T-helper 2 cell treated with Interferon-gamma antibody and Interleukin-4, amounts not matched to agents 5 μg/mL and 100 μg/mL, for 36 hours (primary cell): Measurements from ENCODE around the gene FABP1.

Experiments used
- DNase-seq: peaks from one replicate; pipeline ENCODE4 v3.0.0; 2021; ENCODE audit warnings: low spot score
- H3K27ac Mint-ChIP-seq: one replicate; pipeline ENCODE4 v1.8.0; 2021; ENCODE audit warnings: mild to moderate bottlenecking, mixed read lengths
- H3K27me3 Mint-ChIP-seq: one replicate; pipeline ENCODE4 v1.8.0; 2021; ENCODE audit warnings: low read depth, mixed read lengths
- H3K36me3 Mint-ChIP-seq: one replicate; pipeline ENCODE4 v1.8.0; 2021; ENCODE audit warnings: low read depth, mixed read lengths
- H3K4me1 Mint-ChIP-seq: one replicate; pipeline ENCODE4 v1.8.0; 2021; ENCODE audit warnings: low read depth, mixed read lengths
- H3K4me3 Mint-ChIP-seq: one replicate; pipeline ENCODE4 v1.8.0; 2022; ENCODE audit warnings: mild to moderate bottlenecking, moderate library complexity, mixed read lengths
- H3K9me3 Mint-ChIP-seq: one replicate; pipeline ENCODE4 v1.8.0; 2021; ENCODE audit warnings: mixed read lengths

Gene FABP1

DNA sequence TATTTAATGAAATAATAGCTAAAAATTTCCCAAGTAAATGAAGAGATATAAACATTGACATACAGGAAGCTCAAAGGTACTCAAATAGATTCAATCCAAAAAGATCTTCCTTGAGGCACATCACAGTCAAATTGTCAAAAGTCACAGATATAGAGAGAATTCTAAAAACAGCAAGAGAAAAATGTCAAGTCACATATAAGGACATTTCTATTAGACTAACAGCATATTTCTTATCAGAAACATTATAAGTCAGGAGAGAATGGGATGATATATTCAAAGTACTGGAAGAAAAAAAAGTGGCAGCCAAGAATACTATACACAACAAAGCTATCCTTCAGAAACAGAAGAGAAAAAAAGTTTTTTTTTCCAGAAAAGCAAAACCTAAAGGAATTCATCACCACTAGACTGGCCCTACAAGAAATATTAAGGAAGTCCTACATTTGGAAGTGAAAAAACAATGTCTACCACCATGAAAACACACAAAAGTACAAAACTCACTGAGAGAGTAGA, 21.1 kb upstream of the FABP1 start:
- Mint-ChIP-seq H3K27ac (no peak overlapping the region), H3K36me3 (no peaks in the 10 kb centered on the region), H3K4me3 (no peak overlapping the region), H3K27me3 (peaks cover 9% of the 10 kb centered on the region), H3K9me3 (peaks cover 13% of the 10 kb centered on the region), H3K4me1 (no peaks in the 10 kb centered on the region)
- DNase-seq, result no peak

GRCh38 chr2:88147145-88147544, 19.3 kb upstream of the FABP1 start:
- Mint-ChIP-seq H3K4me1 (no peaks in the 10 kb centered on the region), H3K36me3 (no peaks in the 10 kb centered on the region), H3K27ac (no peak overlapping the region), H3K4me3 (no peak overlapping the region), H3K9me3 (peaks cover 13% of the 10 kb centered on the region), H3K27me3 (peaks cover 9% of the 10 kb centered on the region)
- DNase-seq, result no peak

DNA sequence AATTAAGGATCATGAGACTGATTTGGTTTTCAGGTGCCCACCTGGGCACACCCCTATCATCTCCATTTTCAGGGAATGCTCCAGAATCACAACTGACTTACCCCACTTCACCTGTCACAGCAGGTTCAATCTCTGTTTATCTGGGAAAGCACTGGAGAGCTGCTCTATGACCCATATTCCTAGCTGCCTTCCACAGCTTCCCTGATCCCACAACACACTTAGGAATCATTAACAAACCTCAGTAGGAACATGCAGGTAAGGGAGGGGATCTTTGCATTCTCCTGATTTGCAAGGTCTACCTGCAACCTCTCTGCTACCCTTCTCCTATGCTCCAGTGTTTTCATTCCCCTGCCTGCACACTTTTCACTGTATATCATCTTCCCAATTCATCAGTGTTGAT, 18.7 kb upstream of the FABP1 start:
- Mint-ChIP-seq H3K4me3 (no peak overlapping the region), H3K4me1 (no peaks in the 10 kb centered on the region), H3K9me3 (peaks cover 13% of the 10 kb centered on the region), H3K27me3 (peaks cover 13% of the 10 kb centered on the region), H3K27ac (no peak overlapping the region), H3K36me3 (no peaks in the 10 kb centered on the region)
- no peak for DNase-seq

GRCh38 chr2:88144914-88145497, 17.1 kb upstream of the FABP1 start:
- Mint-ChIP-seq H3K9me3 (peaks cover 13% of the 10 kb centered on the region), H3K36me3 (no peaks in the 10 kb centered on the region), H3K4me3 (no peak overlapping the region), H3K27ac (no peak overlapping the region), H3K27me3 (peaks cover 14% of the 10 kb centered on the region), H3K4me1 (no peaks in the 10 kb centered on the region)
- DNase-seq, result no peak

GRCh38 chr2:88144271-88144670, 16.4 kb upstream of the FABP1 start:
- Mint-ChIP-seq H3K27me3 (peaks cover 14% of the 10 kb centered on the region), H3K4me1 (no peaks in the 10 kb centered on the region), H3K36me3 (no peaks in the 10 kb centered on the region), H3K9me3 (peaks cover 10% of the 10 kb centered on the region), H3K27ac (no peak overlapping the region), H3K4me3 (no peak overlapping the region)
- DNase-seq, result no peak

DNA sequence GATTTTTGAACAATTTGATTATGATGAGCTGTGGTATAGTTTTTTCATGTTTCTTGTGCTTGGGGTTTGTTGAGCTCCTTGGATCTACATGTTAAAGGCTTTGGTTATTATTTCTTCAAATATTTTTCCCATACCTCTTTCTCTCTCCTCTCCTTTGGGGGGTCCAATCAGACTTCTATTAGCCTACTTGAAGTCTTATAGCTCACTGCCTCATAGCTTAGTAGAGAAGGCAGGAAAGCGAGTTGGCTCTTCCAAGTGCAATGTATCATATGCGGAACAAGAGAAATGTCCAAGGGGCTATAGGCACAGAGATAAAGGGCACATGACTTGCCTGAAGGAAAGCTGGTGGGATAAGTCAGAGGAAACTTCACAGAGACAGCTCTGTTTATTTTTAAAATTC, 14.1 kb upstream of the FABP1 start:
- H3K9me3 Mint-ChIP-seq, result no peaks in the 10 kb centered on the region
- no peak overlapping the region for H3K4me3 Mint-ChIP-seq
- H3K36me3 Mint-ChIP-seq, result no peaks in the 10 kb centered on the region
- H3K4me1 Mint-ChIP-seq, result no peaks in the 10 kb centered on the region
- no peak overlapping the region for H3K27ac Mint-ChIP-seq
- no peak for DNase-seq
- peaks cover 17% of the 10 kb centered on the region for H3K27me3 Mint-ChIP-seq

- no peaks in the 10 kb centered on the region for H3K36me3 Mint-ChIP-seq
- no peak overlapping the region for H3K4me3 Mint-ChIP-seq
- DNase-seq, result no peak
- no peaks in the 10 kb centered on the region for H3K9me3 Mint-ChIP-seq
- H3K27ac Mint-ChIP-seq, result no peak overlapping the region
- no peaks in the 10 kb centered on the region for H3K4me1 Mint-ChIP-seq
- peaks cover 23% of the 10 kb centered on the region for H3K27me3 Mint-ChIP-seq
Observed at GRCh38 chr2:88139804-88140203, 11.9 kb upstream of the FABP1 start.

GRCh38 chr2:88139203-88139702, 11.4 kb upstream of the FABP1 start:
- Mint-ChIP-seq H3K4me1 (no peaks in the 10 kb centered on the region), H3K27ac (no peak overlapping the region), H3K27me3 (peaks cover 23% of the 10 kb centered on the region), H3K36me3 (no peaks in the 10 kb centered on the region), H3K9me3 (no peaks in the 10 kb centered on the region), H3K4me3 (no peak overlapping the region)
- no peak for DNase-seq

DNA sequence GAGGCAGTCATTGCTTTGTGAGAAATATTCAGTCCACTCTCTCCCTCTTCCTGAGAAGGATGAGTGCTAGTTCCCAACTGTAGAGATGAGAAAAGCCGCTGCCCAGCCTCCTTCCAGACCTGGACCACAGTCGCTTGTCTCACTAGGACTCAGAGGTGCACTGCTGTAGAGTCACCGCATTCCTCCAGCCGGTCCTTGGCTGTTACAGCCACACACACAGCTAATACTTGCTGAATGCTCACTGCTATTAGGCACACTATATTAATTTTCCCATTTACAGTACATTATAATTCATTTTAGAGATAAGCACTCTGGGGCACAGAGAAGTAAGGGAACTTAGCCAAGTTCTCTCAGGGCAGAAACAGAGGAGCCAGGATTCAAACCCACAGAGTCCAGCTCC, 10.0 kb upstream of the FABP1 start:
- Mint-ChIP-seq H3K27ac (no peak overlapping the region), H3K4me1 (no peaks in the 10 kb centered on the region), H3K9me3 (no peaks in the 10 kb centered on the region), H3K36me3 (no peaks in the 10 kb centered on the region), H3K4me3 (no peak overlapping the region), H3K27me3 (peaks cover 16% of the 10 kb centered on the region)
- no peak for DNase-seq

DNA sequence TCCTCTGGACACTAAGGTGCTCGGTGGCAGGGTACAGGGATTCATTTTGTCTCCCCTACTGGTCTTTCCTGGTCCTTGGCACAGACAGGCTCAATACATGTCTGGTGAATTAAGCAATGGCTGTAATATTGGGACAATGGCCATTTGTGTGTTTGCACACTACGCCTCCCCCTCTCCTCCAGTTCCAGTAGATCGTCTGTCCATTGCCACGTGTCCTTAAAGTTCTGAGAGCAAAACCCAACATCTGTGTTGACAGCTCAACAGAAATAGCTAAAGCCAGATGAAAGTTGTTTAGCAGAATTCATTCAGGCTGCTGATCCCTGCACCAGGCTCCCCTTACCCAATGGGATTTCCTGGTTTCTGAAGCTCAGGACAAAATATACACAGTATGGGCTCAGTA, 9.0 kb upstream of the FABP1 start:
- Mint-ChIP-seq H3K27me3 (peaks cover 13% of the 10 kb centered on the region), H3K4me3 (no peak overlapping the region), H3K4me1 (no peaks in the 10 kb centered on the region), H3K9me3 (no peaks in the 10 kb centered on the region), H3K36me3 (no peaks in the 10 kb centered on the region), H3K27ac (no peak overlapping the region)
- no peak for DNase-seq

- Mint-ChIP-seq H3K36me3 (no peaks in the 10 kb centered on the region), H3K27me3 (peaks cover 8% of the 10 kb centered on the region), H3K9me3 (no peaks in the 10 kb centered on the region), H3K4me3 (no peak overlapping the region), H3K4me1 (no peaks in the 10 kb centered on the region), H3K27ac (no peak overlapping the region)
- DNase-seq, result no peak
Observed at GRCh38 chr2:88133875-88134274, 6.0 kb upstream of the FABP1 start.

GRCh38 chr2:88131999-88132368, 4.1 kb upstream of the FABP1 start:
- no peaks in the 10 kb centered on the region for H3K4me1 Mint-ChIP-seq
- H3K4me3 Mint-ChIP-seq, result no peak overlapping the region
- no peak for DNase-seq
- H3K27me3 Mint-ChIP-seq, result peaks cover 7% of the 10 kb centered on the region
- no peak overlapping the region for H3K27ac Mint-ChIP-seq
- no peaks in the 10 kb centered on the region for H3K9me3 Mint-ChIP-seq
- H3K36me3 Mint-ChIP-seq, result no peaks in the 10 kb centered on the region

- no peak for DNase-seq
- H3K4me3 Mint-ChIP-seq, result no peak overlapping the region
- H3K27me3 Mint-ChIP-seq, result peaks cover 7% of the 10 kb centered on the region
- H3K4me1 Mint-ChIP-seq, result no peaks in the 10 kb centered on the region
- H3K27ac Mint-ChIP-seq, result no peak overlapping the region
- no peaks in the 10 kb centered on the region for H3K9me3 Mint-ChIP-seq
- H3K36me3 Mint-ChIP-seq, result no peaks in the 10 kb centered on the region
Observed at GRCh38 chr2:88131201-88131998, 3.5 kb upstream of the FABP1 start.

GRCh38 chr2:88129313-88129959, 1.6 kb upstream of the FABP1 start:
- Mint-ChIP-seq H3K4me3 (no peak overlapping the region), H3K27ac (no peak overlapping the region), H3K9me3 (no peaks in the 10 kb centered on the region), H3K4me1 (no peaks in the 10 kb centered on the region), H3K27me3 (no peaks in the 10 kb centered on the region), H3K36me3 (no peaks in the 10 kb centered on the region)
- DNase-seq, result no peak
